ENCODE data around the gene C1QTNF5. TPM values are rescaled to one million over a fixed set of nuclear protein-coding genes. Genes with fewer than 3 reads are reported as not detected.

Gene C1QTNF5
- total and polyA plus RNA-seq, 7 experiments from 2014 or later, result not detected

- POLR2A ChIA-PET, result interaction anchor here (0.6 to 1.2 kb wide), 3 partner anchors 18 to 108 kb away, joined by 3 to 4 read pairs (median 3); no protein-coding TSS in a partner anchor
- Mint-ChIP-seq H3K9me3 (no peaks in the 10 kb centered on the region), H3K27me3 (no peaks in the 10 kb centered on the region), H3K27ac (peak overlapping the region in 3 of 9 donors; percentile 19 to 64 (median 28)), H3K4me3 (no peak overlapping the region), H3K36me3 (peaks cover 19 to 64% (median 29%) of the 10 kb centered on the region in 5 donors), H3K4me1 (peaks cover 0 to 16% (median 6%) of the 10 kb centered on the region in 7 donors)
- H3K27me3 ChIP-seq (ENCODE audit: control insufficient read depth in 2 of 2, insufficient read depth in 2 of 2, low read length in 2 of 2), result no peaks in the 10 kb centered on the region
- H3K36me3 ChIP-seq (ENCODE audit: control insufficient read depth in 2 of 3, insufficient read depth in 3 of 3, low read length in 3 of 3), result peaks cover 27 to 65% (median 39%) of the 10 kb centered on the region in 3 experiments
- no peak overlapping the region for H3K4me3 ChIP-seq (ENCODE audit: low read length)
- intact Hi-C loops (cut with micrococcal nuclease), result no loop called here
- ATAC-seq (no peak), DNase-seq (no peak)
- CTCF ChIA-PET, result interaction anchor here (0.6 to 2.6 kb wide), 5 partner anchors 23 to 227 kb away, joined by 3 to 13 read pairs (median 3); no protein-coding TSS in a partner anchor
- no peak overlapping the region for H3K27ac ChIP-seq (ENCODE audit: low read depth, low read length)
- H3K4me1 ChIP-seq (ENCODE audit: control insufficient read depth in 2 of 2, insufficient read depth in 2 of 2, low read length in 2 of 2), result no peaks in the 10 kb centered on the region
- no peaks in the 10 kb centered on the region for H3K9me3 ChIP-seq (ENCODE audit: control insufficient read depth in 2 of 3, low read length in 3 of 3)
These were observed 42.7 kb downstream of the C1QTNF5 start for GRCh38 chr11:119297938-119298337.

GRCh38 chr11:119295178-119295577 lies 45.5 kb downstream of the C1QTNF5 start:
- H3K36me3 ChIP-seq (ENCODE audit: control insufficient read depth in 2 of 3, insufficient read depth in 3 of 3, low read length in 3 of 3), result peaks cover 18 to 47% (median 34%) of the 10 kb centered on the region in 3 experiments
- Mint-ChIP-seq H3K27ac (peak overlapping the region in 1 of 9 donors; percentile 36), H3K4me1 (no peaks in the 10 kb centered on the region), H3K36me3 (peaks cover 6 to 47% (median 31%) of the 10 kb centered on the region in 5 donors), H3K4me3 (no peak overlapping the region), H3K27me3 (no peaks in the 10 kb centered on the region), H3K9me3 (peaks cover 0 to 3% (median 0%) of the 10 kb centered on the region in 11 donors)
- H3K27me3 ChIP-seq (ENCODE audit: control insufficient read depth in 2 of 2, insufficient read depth in 2 of 2, low read length in 2 of 2), result no peaks in the 10 kb centered on the region
- POLR2A ChIA-PET, result no interaction called here
- no peak overlapping the region for H3K4me3 ChIP-seq (ENCODE audit: low read length)
- intact Hi-C loops (cut with micrococcal nuclease), result no loop called here
- H3K9me3 ChIP-seq (ENCODE audit: control insufficient read depth in 2 of 3, low read length in 3 of 3), result peaks cover 0 to 3% (median 0%) of the 10 kb centered on the region in 3 experiments
- no peak overlapping the region for H3K27ac ChIP-seq (ENCODE audit: low read depth, low read length)
- no peaks in the 10 kb centered on the region for H3K4me1 ChIP-seq (ENCODE audit: control insufficient read depth in 2 of 2, insufficient read depth in 2 of 2, low read length in 2 of 2)
- no peak for ATAC-seq
- CTCF ChIA-PET, result no interaction called here
- no peak for DNase-seq

- H3K4me1 ChIP-seq (ENCODE audit: control insufficient read depth in 2 of 2, insufficient read depth in 2 of 2, low read length in 2 of 2), result no peaks in the 10 kb centered on the region
- ATAC-seq, result no peak
- no peak for DNase-seq
- H3K27ac ChIP-seq (ENCODE audit: low read depth, low read length), result no peak overlapping the region
- no peaks in the 10 kb centered on the region for H3K4me1 Mint-ChIP-seq
- H3K4me3 ChIP-seq (ENCODE audit: low read length), result no peak overlapping the region
- no peaks in the 10 kb centered on the region for H3K27me3 ChIP-seq (ENCODE audit: control insufficient read depth in 2 of 2, insufficient read depth in 2 of 2, low read length in 2 of 2)
- POLR2A ChIA-PET, result interaction anchor here (1.0 kb wide), 1 partner anchor 9 kb away, joined by 3 read pairs; no protein-coding TSS in a partner anchor
- peaks cover 0 to 3% (median 0%) of the 10 kb centered on the region in 11 donors for H3K9me3 Mint-ChIP-seq
- H3K4me3 Mint-ChIP-seq, result no peak overlapping the region
- H3K36me3 Mint-ChIP-seq, result peaks cover 5 to 37% (median 25%) of the 10 kb centered on the region in 5 donors
- H3K27me3 Mint-ChIP-seq, result no peaks in the 10 kb centered on the region
- H3K9me3 ChIP-seq (ENCODE audit: control insufficient read depth in 2 of 3, low read length in 3 of 3), result peaks cover 0 to 3% (median 0%) of the 10 kb centered on the region in 3 experiments
- no peak overlapping the region for H3K27ac Mint-ChIP-seq
- intact Hi-C loops (cut with micrococcal nuclease), result no loop called here
- H3K36me3 ChIP-seq (ENCODE audit: control insufficient read depth in 2 of 3, insufficient read depth in 3 of 3, low read length in 3 of 3), result peaks cover 12 to 30% (median 18%) of the 10 kb centered on the region in 3 experiments
- CTCF ChIA-PET, result interaction anchor here (0.5 to 2.0 kb wide), 3 partner anchors 14 to 56 kb away, joined by 3 to 5 read pairs (median 4); no protein-coding TSS in a partner anchor
These were observed 47.2 kb downstream of the C1QTNF5 start for GRCh38 chr11:119293461-119293860.

- Mint-ChIP-seq H3K27ac (no peak overlapping the region), H3K9me3 (peaks cover 0 to 3% (median 0%) of the 10 kb centered on the region in 11 donors), H3K36me3 (peaks cover 3 to 44% (median 27%) of the 10 kb centered on the region in 5 donors), H3K27me3 (no peaks in the 10 kb centered on the region), H3K4me3 (no peak overlapping the region), H3K4me1 (peaks cover 0 to 8% (median 3%) of the 10 kb centered on the region in 7 donors)
- H3K36me3 ChIP-seq (ENCODE audit: control insufficient read depth in 2 of 3, insufficient read depth in 3 of 3, low read length in 3 of 3), result peaks cover 6 to 25% (median 16%) of the 10 kb centered on the region in 3 experiments
- H3K4me3 ChIP-seq (ENCODE audit: low read length), result no peak overlapping the region
- ChIA-PET POLR2A (interaction anchor here (0.5 to 1.5 kb wide), 4 partner anchors 12 to 271 kb away, joined by 3 to 5 read pairs (median 4); no protein-coding TSS in a partner anchor), CTCF (interaction anchor here (0.5 to 2.9 kb wide), 3 partner anchors 33 to 613 kb away, joined by 3 to 10 read pairs (median 5); partner anchors contain the start of gene CBL)
- no peaks in the 10 kb centered on the region for H3K27me3 ChIP-seq (ENCODE audit: control insufficient read depth in 2 of 2, insufficient read depth in 2 of 2, low read length in 2 of 2)
- no peak for ATAC-seq
- H3K9me3 ChIP-seq (ENCODE audit: control insufficient read depth in 2 of 3, low read length in 3 of 3), result peaks cover 0 to 3% (median 0%) of the 10 kb centered on the region in 3 experiments
- no peak overlapping the region for H3K27ac ChIP-seq (ENCODE audit: low read depth, low read length)
- intact Hi-C loops (cut with micrococcal nuclease), result no loop called here
- H3K4me1 ChIP-seq (ENCODE audit: control insufficient read depth in 2 of 2, insufficient read depth in 2 of 2, low read length in 2 of 2), result no peaks in the 10 kb centered on the region
- DNase-seq, result no peak
These were observed 49.7 kb downstream of the C1QTNF5 start for GRCh38 chr11:119290894-119291497.

Small RNAs within 50 kb of the gene (microRNA-seq; reads per million reads assigned to microRNA genes)
- not detected for gene MIR6756 (ENCODE audit: borderline microRNAs expressed)

Other genes starting within 250 kb of the C1QTNF5 start
- gene DPAGT1, start 239.0 kb downstream of the C1QTNF5 start, total RNA-seq, result 10 to 100 TPM; 21.9 to 63.9 (median 37.9) TPM
- gene DPAGT1, start 239.0 kb downstream of the C1QTNF5 start, polyA plus RNA-seq, result 10 to 100 TPM; 25.0 to 32.6 TPM
- gene C2CD2L, start 233.5 kb downstream of the C1QTNF5 start, total RNA-seq, result 10 to 100 TPM; 24.7 to 40.7 (median 36.1) TPM
- 10 to 100 TPM in 1 of 2 donors, 1 to 10 TPM in 1; 2.7 to 10.2 TPM for gene C2CD2L, start 233.5 kb downstream of the C1QTNF5 start, polyA plus RNA-seq
- gene HINFP, start 219.3 kb downstream of the C1QTNF5 start, total RNA-seq, result 10 to 100 TPM; 30.7 to 79.7 (median 42.7) TPM
- gene HINFP, start 219.3 kb downstream of the C1QTNF5 start, polyA plus RNA-seq, result 10 to 100 TPM; 14.7 to 24.1 TPM
- under 1 TPM in 1 of 5 experiments, not detected in 4; 0.13 TPM for gene ABCG4, start 191.8 kb downstream of the C1QTNF5 start, total RNA-seq
- not detected for gene ABCG4, start 191.8 kb downstream of the C1QTNF5 start, polyA plus RNA-seq
- 10 to 100 TPM in 2 of 5 experiments, 1 to 10 TPM in 3; 8.3 to 19.5 (median 9.8) TPM for gene NLRX1, start 172.2 kb downstream of the C1QTNF5 start, total RNA-seq
- 10 to 100 TPM in 1 of 2 donors, 1 to 10 TPM in 1; 6.5 to 10.6 TPM for gene NLRX1, start 172.2 kb downstream of the C1QTNF5 start, polyA plus RNA-seq
- gene NHERF4, start 155.4 kb downstream of the C1QTNF5 start, total RNA-seq, result 1 to 10 TPM in 3 of 5 experiments, under 1 TPM in 2; 0.19 to 2.2 (median 1.2) TPM
- not detected for gene NHERF4, start 155.4 kb downstream of the C1QTNF5 start, polyA plus RNA-seq
- gene CBL, start 134.5 kb downstream of the C1QTNF5 start, total RNA-seq, result 10 to 100 TPM; 37.0 to 51.8 (median 40.5) TPM
- gene CBL, start 134.5 kb downstream of the C1QTNF5 start, polyA plus RNA-seq, result 10 to 100 TPM; 17.5 to 18.0 TPM
- 1 to 10 TPM in 2 of 5 experiments, under 1 TPM in 3; 0.08 to 5.1 (median 0.73) TPM for gene MCAM, start 23.8 kb downstream of the C1QTNF5 start, total RNA-seq
- gene MCAM, start 23.8 kb downstream of the C1QTNF5 start, polyA plus RNA-seq, result under 1 TPM in 1 of 2 donors, not detected in 1; 0.26 TPM
- 10 to 100 TPM; 16.9 to 28.3 (median 18.9) TPM for gene RNF26, start 6.4 kb downstream of the C1QTNF5 start, total RNA-seq
- gene RNF26, start 6.4 kb downstream of the C1QTNF5 start, polyA plus RNA-seq, result 10 to 100 TPM; 50.3 to 59.1 TPM
- gene MFRP, start 5.8 kb upstream of the C1QTNF5 start, total RNA-seq, result not detected
- not detected for gene MFRP, start 5.8 kb upstream of the C1QTNF5 start, polyA plus RNA-seq
- 1 to 10 TPM in 1 of 5 experiments, under 1 TPM in 4; 0.07 to 1.1 (median 0.43) TPM for gene USP2, start 40.8 kb upstream of the C1QTNF5 start, total RNA-seq
- under 1 TPM; 0.26 to 0.50 TPM for gene USP2, start 40.8 kb upstream of the C1QTNF5 start, polyA plus RNA-seq
- gene THY1, start 82.3 kb upstream of the C1QTNF5 start, total RNA-seq, result 1 to 10 TPM in 1 of 5 experiments, not detected in 4; 2.2 TPM
- gene THY1, start 82.3 kb upstream of the C1QTNF5 start, polyA plus RNA-seq, result not detected